ENCODE results near the gene TKT. TPM values are rescaled to one million over a fixed set of nuclear protein-coding genes. Genes with fewer than 3 reads are reported as not detected.

TKT gene
- total and polyA plus RNA-seq, 8 donors: 84.9 to 385 (median 140) TPM

- Histone ChIP-seq H3K27me3 (no peaks in the 10 kb centered on the region), H3K4me1 (peaks cover 0 to 5% (median 0%) of the 10 kb centered on the region in 4 donors), H3K4me3 (no peak overlapping the region), H3K9me3 (no peaks in the 10 kb centered on the region), H3K36me3 (peaks cover 30 to 44% (median 40%) of the 10 kb centered on the region in 4 donors), H3K27ac (no peak overlapping the region)
- intact Hi-C loops (cut with DNase I; ENCODE audit: low total_unique reads): no loop called here
- TF ChIP-seq POLR2A (IDR thresholded peaks at IDR 0.05) (no peak), POLR2AphosphoS5 (IDR thresholded peaks at IDR 0.05) (no peak), EP300 (IDR thresholded peaks at IDR 0.05) (no peak), CTCF (IDR thresholded peaks at IDR 0.05) (no peak)
- WGBS, 5 donors: 74 to 92% (median 90%) methylated on average over 4 of the region's 4 CpGs
- no peak for DNase-seq
Observed at GRCh38 chr3:53221345-53221744, 34.5 kb downstream of the TKT start.

DNA sequence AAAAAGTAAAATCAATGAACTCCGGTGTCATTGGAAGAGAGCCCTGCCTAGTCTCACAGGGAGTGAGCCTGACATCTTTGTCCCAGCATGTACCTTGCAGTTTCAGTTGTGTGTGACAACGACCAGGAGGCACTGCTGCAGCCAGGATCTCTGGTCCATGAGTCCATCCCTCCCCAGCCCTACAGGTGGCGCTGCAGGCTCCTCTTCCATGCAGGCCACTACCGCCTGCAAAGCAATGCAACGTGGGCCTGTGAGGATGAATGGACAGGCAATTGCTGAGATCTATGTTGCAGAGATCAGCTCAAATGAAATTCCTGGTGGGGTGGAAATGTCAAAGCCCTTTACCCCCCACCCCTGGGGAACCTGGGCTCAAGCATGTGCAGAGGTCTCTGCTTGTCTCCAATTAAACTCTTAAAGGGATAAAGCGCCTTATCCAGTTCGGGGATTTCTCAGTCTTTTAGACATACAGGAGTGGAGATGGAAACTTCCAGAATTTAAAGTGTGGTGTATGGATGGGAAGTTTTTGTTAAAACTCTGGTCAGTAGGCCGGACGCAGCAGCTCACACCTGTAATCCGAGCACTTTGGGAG, 35.8 kb downstream of the TKT start:
- intact Hi-C loops (cut with DNase I; ENCODE audit: low total_unique reads): no loop called here
- Histone ChIP-seq H3K9me3 (no peaks in the 10 kb centered on the region), H3K36me3 (peaks cover 17 to 30% (median 26%) of the 10 kb centered on the region in 4 donors), H3K4me1 (peaks cover 0 to 5% (median 0%) of the 10 kb centered on the region in 4 donors), H3K4me3 (no peak overlapping the region), H3K27me3 (no peaks in the 10 kb centered on the region), H3K27ac (no peak overlapping the region)
- peak; percentile 90 to 93 for DNase-seq
- TF ChIP-seq POLR2AphosphoS5 (IDR thresholded peaks at IDR 0.05): peak in 1 of 3 donors; percentile 68
- peak in 5 of 7 experiments; percentile 80 to 88 (median 86) for TF ChIP-seq CTCF (IDR thresholded peaks at IDR 0.05)
- TF ChIP-seq EP300 (IDR thresholded peaks at IDR 0.05): no peak
- WGBS, 5 donors: 43 to 46% (median 45%) methylated on average over 10 of the region's 10 CpGs

DNA sequence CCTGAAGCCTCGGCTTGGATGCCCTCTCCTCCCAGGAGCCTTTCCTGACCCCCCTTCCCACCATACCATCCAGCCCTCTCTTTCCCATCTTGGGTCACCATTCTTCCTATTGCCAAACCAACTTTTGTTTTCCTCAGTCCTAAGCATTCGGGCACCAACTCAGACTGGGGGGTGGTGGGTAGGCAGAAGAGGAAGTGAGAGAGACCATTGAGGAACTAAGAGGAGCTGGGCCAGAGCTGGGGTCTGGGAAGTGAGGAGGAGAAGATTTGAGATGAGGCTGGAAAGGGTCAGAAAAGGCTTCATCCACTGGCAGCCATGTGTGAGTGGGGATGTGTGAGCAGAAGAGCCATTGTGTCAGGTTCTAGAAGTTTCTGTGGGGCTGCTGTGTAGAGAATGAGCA, 37.7 kb downstream of the TKT start:
- DNase-seq: no peak
- TF ChIP-seq EP300 (IDR thresholded peaks at IDR 0.05) (no peak), POLR2AphosphoS5 (IDR thresholded peaks at IDR 0.05) (no peak), POLR2A (IDR thresholded peaks at IDR 0.05) (no peak), CTCF (IDR thresholded peaks at IDR 0.05) (no peak)
- Histone ChIP-seq H3K27me3 (no peaks in the 10 kb centered on the region), H3K9me3 (no peaks in the 10 kb centered on the region), H3K4me3 (no peak overlapping the region), H3K27ac (no peak overlapping the region), H3K4me1 (peaks cover 0 to 5% (median 0%) of the 10 kb centered on the region in 4 donors), H3K36me3 (peaks cover under 1 to 12% (median 8%) of the 10 kb centered on the region in 4 donors)
- intact Hi-C loops (cut with DNase I; ENCODE audit: low total_unique reads): no loop called here
- 64 to 81% (median 77%) methylated on average over 2 of the region's 2 CpGs for WGBS, 5 donors

DNA sequence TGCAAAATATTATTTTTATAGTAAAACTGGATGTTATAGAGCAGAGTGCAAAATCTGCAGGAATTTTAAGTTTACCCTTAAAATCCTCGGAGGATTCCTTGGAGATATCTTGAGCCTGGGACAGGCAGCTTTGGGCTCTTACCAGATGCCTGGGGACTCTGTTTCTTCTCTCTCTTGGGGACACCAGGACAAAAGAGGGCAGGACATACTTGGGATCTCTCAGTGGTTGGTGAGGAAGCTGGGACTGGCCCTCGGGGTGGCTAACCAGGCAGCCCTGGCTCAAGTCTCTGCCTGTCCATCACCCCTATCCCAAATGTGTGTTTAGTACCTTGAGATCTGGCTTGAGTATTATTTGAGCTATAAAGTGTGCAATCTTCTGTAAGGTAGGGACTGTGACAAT, 38.6 kb downstream of the TKT start:
- TF ChIP-seq POLR2A (IDR thresholded peaks at IDR 0.05) (no peak), EP300 (IDR thresholded peaks at IDR 0.05) (no peak), POLR2AphosphoS5 (IDR thresholded peaks at IDR 0.05) (no peak), CTCF (IDR thresholded peaks at IDR 0.05) (no peak)
- no peak for DNase-seq
- peaks cover 0 to 5% (median 0%) of the 10 kb centered on the region in 4 donors for H3K4me1 ChIP-seq
- no peak overlapping the region for H3K27ac ChIP-seq
- H3K4me3 ChIP-seq: no peak overlapping the region
- no peaks in the 10 kb centered on the region for H3K9me3 ChIP-seq
- no peaks in the 10 kb centered on the region for H3K27me3 ChIP-seq
- intact Hi-C loops (cut with DNase I; ENCODE audit: low total_unique reads): no loop called here
- 69 to 75% (median 73%) methylated on average over 2 of the region's 2 CpGs for WGBS, 5 donors
- peaks cover 0 to 2% (median 0%) of the 10 kb centered on the region in 4 donors for H3K36me3 ChIP-seq

Data from stomach (tissue), 9 donors.